GM15510 (cell line): ENCODE data around the gene EGFLAM.

Experiments
- POLR2A ChIP-seq: IDR thresholded peaks from 3 replicates; pipeline ENCODE4 v1.6.1; 2011; ENCODE audit warnings: borderline replicate concordance; ENCODE audit not compliant: insufficient read length; ENCODE audit errors: extremely low read depth

The EGFLAM gene

GRCh38 chr5:38455796-38456330 lies 197.5 kb downstream of the EGFLAM start:
- no peak for TF ChIP-seq POLR2A

- no peak for TF ChIP-seq POLR2A
Measured at GRCh38 chr5:38456657-38457399, 198.5 kb downstream of the EGFLAM start.

GRCh38 chr5:38458174-38458573 lies 199.8 kb downstream of the EGFLAM start:
- TF ChIP-seq POLR2A = no peak

DNA sequence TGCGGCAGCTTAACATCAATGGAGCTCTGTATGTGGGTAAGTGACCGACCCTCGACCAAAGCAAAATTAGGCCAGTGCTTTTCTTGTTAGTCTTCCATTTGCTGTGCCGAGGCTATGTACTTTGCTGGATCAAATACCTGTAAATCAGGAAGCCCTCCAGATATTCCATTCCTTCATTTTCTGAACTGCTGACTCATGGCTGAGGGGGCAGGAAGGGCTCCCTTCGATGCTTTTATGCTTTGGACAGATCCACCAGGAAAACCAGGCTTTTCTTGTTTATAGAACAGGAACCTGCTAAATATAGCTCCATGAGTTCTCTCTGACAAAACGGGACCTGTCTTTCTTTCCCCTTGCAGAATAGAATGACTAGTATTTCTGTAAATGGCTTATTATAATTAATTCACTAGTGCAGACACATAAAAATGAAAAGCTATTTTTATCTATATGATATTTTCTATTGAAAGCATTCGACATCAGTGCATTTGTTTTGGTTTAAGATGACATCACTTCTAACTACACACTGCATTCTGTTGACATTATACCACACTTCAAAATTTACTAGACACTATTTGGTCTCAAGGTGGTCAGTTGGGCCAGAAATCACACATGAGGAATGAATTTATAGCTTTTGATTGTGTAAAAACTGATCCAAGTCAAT lies 204.7 kb downstream of the EGFLAM start:
- no peak for TF ChIP-seq POLR2A

GRCh38 chr5:38463634-38464521 lies 205.5 kb downstream of the EGFLAM start:
- no peak for TF ChIP-seq POLR2A

- no peak for TF ChIP-seq POLR2A
Measured at GRCh38 chr5:38465061-38465460, 206.7 kb downstream of the EGFLAM start.

GRCh38 chr5:38465702-38466423 lies 207.5 kb downstream of the EGFLAM start:
- TF ChIP-seq POLR2A = no peak

- no peak for TF ChIP-seq POLR2A
Measured at GRCh38 chr5:38466424-38467189, 208.2 kb downstream of the EGFLAM start.

- TF ChIP-seq POLR2A = no peak
Measured at GRCh38 chr5:38467353-38468040, 209.1 kb downstream of the EGFLAM start.

DNA sequence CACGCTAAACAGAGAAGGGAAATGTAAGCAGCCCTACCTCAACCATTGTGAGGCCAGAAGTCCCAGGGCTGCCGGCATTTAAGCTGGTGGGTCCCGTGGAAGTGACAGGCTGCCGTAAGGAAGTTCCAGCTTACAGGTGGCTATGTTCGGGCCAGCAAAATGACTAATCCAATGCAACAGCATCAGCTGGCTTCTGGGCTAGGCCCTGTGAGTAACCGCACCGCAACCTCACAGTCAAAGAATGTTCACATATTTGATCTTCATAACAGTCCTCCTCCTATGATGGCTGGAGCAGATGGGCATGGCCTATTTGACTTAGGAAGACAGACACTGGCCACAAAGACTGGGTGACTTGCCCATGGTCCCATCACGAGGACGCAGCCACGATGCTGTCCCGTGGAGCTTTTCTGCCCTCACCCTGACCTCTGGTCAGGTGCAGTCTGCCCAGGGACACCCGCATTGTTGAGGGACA lies 209.9 kb downstream of the EGFLAM start:
- no peak for TF ChIP-seq POLR2A

GRCh38 chr5:38468978-38469706 lies 210.8 kb downstream of the EGFLAM start:
- no peak for TF ChIP-seq POLR2A

DNA sequence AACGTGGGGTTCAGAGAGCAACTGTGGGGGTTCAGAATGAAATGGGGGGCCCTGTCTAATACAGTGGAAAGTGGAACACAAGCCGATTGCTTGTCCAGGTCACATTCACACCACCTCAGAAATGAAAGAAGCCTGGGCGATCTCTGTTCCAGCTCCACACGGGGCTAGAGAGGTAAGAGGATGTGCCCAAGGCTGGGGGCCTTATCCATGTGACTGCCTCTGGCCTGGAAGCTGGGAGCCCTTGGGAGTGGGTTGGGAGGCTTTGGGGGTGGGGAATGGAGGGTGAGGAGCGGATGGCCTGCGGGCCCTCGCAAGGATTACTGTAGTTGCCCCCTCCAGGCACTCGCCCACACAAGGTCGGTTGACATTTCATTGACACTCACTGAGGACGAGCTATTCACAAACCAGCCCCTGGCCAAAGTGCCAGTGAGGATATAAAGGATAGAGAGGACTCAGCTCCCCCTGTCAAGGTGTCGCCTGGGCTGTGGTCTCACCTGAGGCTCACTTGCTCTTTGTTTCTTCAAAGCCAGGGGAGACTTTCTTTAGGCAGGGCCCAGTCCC lies 211.4 kb downstream of the EGFLAM start:
- no peak for TF ChIP-seq POLR2A
